GM21367 (cell line): Measurements from ENCODE around the gene PDGFC.

Experiments
- ATAC-seq: cut with Tn5 transposase; IDR thresholded peaks from one replicate; pipeline ENCODE4 v1.9.1; 2021; ENCODE audit not compliant: unreplicated experiment

PDGFC gene

GRCh38 chr4:156754832-156755570 is 216.6 kb downstream of the PDGFC start:
- ATAC-seq = no peak

- ATAC-seq = no peak
These were observed 220.1 kb downstream of the PDGFC start for GRCh38 chr4:156751486-156751885.

GRCh38 chr4:156749426-156750403 is 221.9 kb downstream of the PDGFC start:
- ATAC-seq = no peak

- ATAC-seq = no peak
These were observed 225.5 kb downstream of the PDGFC start for GRCh38 chr4:156746111-156746510.

GRCh38 chr4:156738766-156739165 is 232.8 kb downstream of the PDGFC start:
- ATAC-seq = no peak

GRCh38 chr4:156734965-156735895 is 236.4 kb downstream of the PDGFC start:
- no peak for ATAC-seq

- no peak for ATAC-seq
These were observed 238.0 kb downstream of the PDGFC start for GRCh38 chr4:156733582-156733981.

- ATAC-seq = no peak
These were observed 239.0 kb downstream of the PDGFC start for GRCh38 chr4:156732634-156733033.

- ATAC-seq = no peak
These were observed 242.2 kb downstream of the PDGFC start for GRCh38 chr4:156729416-156729815.

GRCh38 chr4:156725257-156725656 is 246.3 kb downstream of the PDGFC start:
- no peak for ATAC-seq

GRCh38 chr4:156723951-156724668 is 247.5 kb downstream of the PDGFC start:
- no peak for ATAC-seq

GRCh38 chr4:156718226-156718625 is 253.4 kb downstream of the PDGFC start:
- ATAC-seq = no peak

- no peak for ATAC-seq
These were observed 260.4 kb downstream of the PDGFC start for GRCh38 chr4:156711193-156711590.
